SK-N-SH treated with all-trans-retinoic acid at 6 μM for 48 hours (cell line): ENCODE results near the gene SEC14L5.

ENCODE experiments used
- ATAC-seq: fragments of 200-7000 bp; cut with Tn5 transposase; 3 replicates; pipeline ENCODE4 v1.9.1; 2020; ENCODE audit warnings: mild to moderate bottlenecking, moderate library complexity
- ARNTL ChIP-seq: fragments of 450-650 bp; formaldehyde crosslinking; IDR thresholded peaks from 2 replicates; pipeline ENCODE4 v1.5.0; 2020; ENCODE audit warnings: low read depth, mild to moderate bottlenecking, moderate library complexity, borderline replicate concordance
- BACH2 ChIP-seq: fragments of 250-450 bp; sonication (Bioruptor Pico); IDR thresholded peaks from 2 replicates; pipeline ENCODE4 v1.9.0; 2021; ENCODE audit warnings: mild to moderate bottlenecking, borderline replicate concordance
- CREB5 ChIP-seq: fragments of 250-450 bp; sonication (Bioruptor Pico); IDR thresholded peaks from 2 replicates; pipeline ENCODE4 v1.5.1; 2020; ENCODE audit warnings: low read depth, mild to moderate bottlenecking, moderate library complexity
- CSDC2 ChIP-seq: fragments of 250-450 bp; sonication (Bioruptor Pico); IDR thresholded peaks from 2 replicates; pipeline ENCODE4 v1.5.0; 2020; ENCODE audit warnings: mild to moderate bottlenecking, moderate library complexity
- CSRNP3 ChIP-seq: fragments of 250-450 bp; sonication (Bioruptor Pico); IDR thresholded peaks from 2 replicates; pipeline ENCODE4 v1.5.1; 2021; ENCODE audit warnings: mild to moderate bottlenecking, moderate library complexity
- ESRRG ChIP-seq: fragments of 250-450 bp; sonication (Bioruptor Pico); IDR thresholded peaks from 2 replicates; pipeline ENCODE4 v1.6.1; 2021; ENCODE audit warnings: mild to moderate bottlenecking
- GLIS3 ChIP-seq: fragments of 250-450 bp; sonication (Bioruptor Pico); IDR thresholded peaks from 2 replicates; pipeline ENCODE4 v1.5.0; 2020; ENCODE audit warnings: mild to moderate bottlenecking, moderate library complexity
- ISL1 ChIP-seq: fragments of 250-450 bp; sonication (Bioruptor Pico); IDR thresholded peaks from 2 replicates; pipeline ENCODE4 v2.1.2; 2022; ENCODE audit warnings: mild to moderate bottlenecking, moderate library complexity
- PATZ1 ChIP-seq: fragments of 250-450 bp; sonication (Bioruptor Pico); IDR thresholded peaks from 2 replicates; pipeline ENCODE4 v1.8.0; 2020; ENCODE audit warnings: mild to moderate bottlenecking, moderate library complexity, borderline replicate concordance
- PPARA ChIP-seq: fragments of 250-450 bp; sonication (Bioruptor Pico); IDR thresholded peaks from 2 replicates; pipeline ENCODE4 v1.5.0; 2020; ENCODE audit warnings: mild to moderate bottlenecking, borderline replicate concordance
- RARB ChIP-seq: fragments of 250-450 bp; sonication (Bioruptor Pico); IDR thresholded peaks from 2 replicates; pipeline ENCODE4 v1.8.0; 2021; ENCODE audit warnings: mild to moderate bottlenecking, moderate library complexity
- SNAI2 ChIP-seq: fragments of 250-450 bp; sonication (Bioruptor Pico); IDR thresholded peaks from 2 replicates; pipeline ENCODE4 v1.5.0; 2020; ENCODE audit warnings: mild to moderate bottlenecking, moderate library complexity
- TCF4 ChIP-seq: fragments of 250-450 bp; sonication (Bioruptor Pico); IDR thresholded peaks from 2 replicates; pipeline ENCODE4 v1.8.0; 2021; ENCODE audit warnings: mild to moderate bottlenecking, moderate library complexity, borderline replicate concordance
- TOX ChIP-seq: fragments of 250-450 bp; sonication (Bioruptor Pico); IDR thresholded peaks from 2 replicates; pipeline ENCODE4 v1.8.0; 2021; ENCODE audit warnings: mild to moderate bottlenecking, moderate library complexity, borderline replicate concordance
- ZC3H10 ChIP-seq: fragments of 250-450 bp; sonication (Bioruptor Pico); IDR thresholded peaks from 2 replicates; pipeline ENCODE4 v1.5.1; 2021; ENCODE audit warnings: mild to moderate bottlenecking, moderate library complexity
- ZFP3 ChIP-seq: fragments of 250-450 bp; sonication (Bioruptor Pico); IDR thresholded peaks from 2 replicates; pipeline ENCODE4 v1.5.0; 2020; ENCODE audit warnings: mild to moderate bottlenecking, moderate library complexity
- ZNF565 ChIP-seq: fragments of 450-650 bp; formaldehyde crosslinking; conservative IDR thresholded peaks from 2 replicates; pipeline ENCODE4 v1.5.0; 2020; ENCODE audit warnings: low read depth, mild to moderate bottlenecking, moderate library complexity
- ZNF70 ChIP-seq: fragments of 450-650 bp; formaldehyde crosslinking; IDR thresholded peaks from 2 replicates; pipeline ENCODE4 v1.5.0; 2020; ENCODE audit warnings: mild to moderate bottlenecking, moderate library complexity
- ZNF8 ChIP-seq: fragments of 450-650 bp; formaldehyde crosslinking; IDR thresholded peaks from 2 replicates; pipeline ENCODE4 v1.5.0; 2020; ENCODE audit warnings: mild to moderate bottlenecking, moderate library complexity
- TF ChIP-seq, protein P1 (sequence below): fragments of 250-450 bp; sonication (Bioruptor Pico); IDR thresholded peaks from 2 replicates; pipeline ENCODE4 v1.8.0; 2021; ENCODE audit warnings: low read depth, mild to moderate bottlenecking, moderate library complexity, borderline replicate concordance
- TF ChIP-seq, protein P2 (sequence below): fragments of 250-450 bp; sonication (Bioruptor Pico); IDR thresholded peaks from 2 replicates; pipeline ENCODE4 v1.5.0; 2020; ENCODE audit warnings: mild to moderate bottlenecking, moderate library complexity

SEC14L5 gene

GRCh38 chr16:5060073-5060641 is 102.0 kb downstream of the SEC14L5 start:
- ATAC-seq: no peak
- no peak for TF ChIP-seq BACH2 (CRISPR knock-in tag)
- no peak for TF ChIP-seq CSRNP3 (CRISPR knock-in tag)
- TF ChIP-seq CREB5 (CRISPR knock-in tag): no peak
- no peak for TF ChIP-seq ZC3H10 (CRISPR knock-in tag)

GRCh38 chr16:5062051-5062450 is 103.9 kb downstream of the SEC14L5 start:
- TF ChIP-seq CSRNP3 (CRISPR knock-in tag) (no peak), GLIS3 (CRISPR knock-in tag) (no peak), BACH2 (CRISPR knock-in tag) (no peak), ZNF8 (CRISPR knock-in tag) (no peak), TCF4 (CRISPR knock-in tag) (no peak), ESRRG (CRISPR knock-in tag) (no peak), ZNF565 (CRISPR knock-in tag) (no peak)
- TF ChIP-seq, protein P1, sequence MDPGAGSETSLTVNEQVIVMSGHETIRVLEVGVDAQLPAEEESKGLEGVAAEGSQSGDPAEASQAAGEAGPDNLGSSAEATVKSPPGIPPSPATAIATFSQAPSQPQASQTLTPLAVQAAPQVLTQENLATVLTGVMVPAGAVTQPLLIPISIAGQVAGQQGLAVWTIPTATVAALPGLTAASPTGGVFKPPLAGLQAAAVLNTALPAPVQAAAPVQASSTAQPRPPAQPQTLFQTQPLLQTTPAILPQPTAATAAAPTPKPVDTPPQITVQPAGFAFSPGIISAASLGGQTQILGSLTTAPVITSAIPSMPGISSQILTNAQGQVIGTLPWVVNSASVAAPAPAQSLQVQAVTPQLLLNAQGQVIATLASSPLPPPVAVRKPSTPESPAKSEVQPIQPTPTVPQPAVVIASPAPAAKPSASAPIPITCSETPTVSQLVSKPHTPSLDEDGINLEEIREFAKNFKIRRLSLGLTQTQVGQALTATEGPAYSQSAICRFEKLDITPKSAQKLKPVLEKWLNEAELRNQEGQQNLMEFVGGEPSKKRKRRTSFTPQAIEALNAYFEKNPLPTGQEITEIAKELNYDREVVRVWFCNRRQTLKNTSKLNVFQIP: no peak
- no peak for ATAC-seq

- TF ChIP-seq ZC3H10 (CRISPR knock-in tag): no peak
- TF ChIP-seq PATZ1: no peak
- TF ChIP-seq ZNF8 (CRISPR knock-in tag): no peak
- no peak for TF ChIP-seq ZFP3 (CRISPR knock-in tag)
- TF ChIP-seq ZNF70 (CRISPR knock-in tag): no peak
- no peak for TF ChIP-seq RARB
- no peak for TF ChIP-seq TCF4 (CRISPR knock-in tag)
- TF ChIP-seq TOX (CRISPR knock-in tag): no peak
- TF ChIP-seq PPARA (CRISPR knock-in tag): no peak
- no peak for TF ChIP-seq CREB5 (CRISPR knock-in tag)
- no peak for TF ChIP-seq ESRRG (CRISPR knock-in tag)
- TF ChIP-seq ARNTL (CRISPR knock-in tag): no peak
- TF ChIP-seq CSRNP3 (CRISPR knock-in tag): no peak
- TF ChIP-seq GLIS3 (CRISPR knock-in tag): no peak
- TF ChIP-seq CSDC2: no peak
- no peak for TF ChIP-seq BACH2 (CRISPR knock-in tag)
- TF ChIP-seq, protein P2, sequence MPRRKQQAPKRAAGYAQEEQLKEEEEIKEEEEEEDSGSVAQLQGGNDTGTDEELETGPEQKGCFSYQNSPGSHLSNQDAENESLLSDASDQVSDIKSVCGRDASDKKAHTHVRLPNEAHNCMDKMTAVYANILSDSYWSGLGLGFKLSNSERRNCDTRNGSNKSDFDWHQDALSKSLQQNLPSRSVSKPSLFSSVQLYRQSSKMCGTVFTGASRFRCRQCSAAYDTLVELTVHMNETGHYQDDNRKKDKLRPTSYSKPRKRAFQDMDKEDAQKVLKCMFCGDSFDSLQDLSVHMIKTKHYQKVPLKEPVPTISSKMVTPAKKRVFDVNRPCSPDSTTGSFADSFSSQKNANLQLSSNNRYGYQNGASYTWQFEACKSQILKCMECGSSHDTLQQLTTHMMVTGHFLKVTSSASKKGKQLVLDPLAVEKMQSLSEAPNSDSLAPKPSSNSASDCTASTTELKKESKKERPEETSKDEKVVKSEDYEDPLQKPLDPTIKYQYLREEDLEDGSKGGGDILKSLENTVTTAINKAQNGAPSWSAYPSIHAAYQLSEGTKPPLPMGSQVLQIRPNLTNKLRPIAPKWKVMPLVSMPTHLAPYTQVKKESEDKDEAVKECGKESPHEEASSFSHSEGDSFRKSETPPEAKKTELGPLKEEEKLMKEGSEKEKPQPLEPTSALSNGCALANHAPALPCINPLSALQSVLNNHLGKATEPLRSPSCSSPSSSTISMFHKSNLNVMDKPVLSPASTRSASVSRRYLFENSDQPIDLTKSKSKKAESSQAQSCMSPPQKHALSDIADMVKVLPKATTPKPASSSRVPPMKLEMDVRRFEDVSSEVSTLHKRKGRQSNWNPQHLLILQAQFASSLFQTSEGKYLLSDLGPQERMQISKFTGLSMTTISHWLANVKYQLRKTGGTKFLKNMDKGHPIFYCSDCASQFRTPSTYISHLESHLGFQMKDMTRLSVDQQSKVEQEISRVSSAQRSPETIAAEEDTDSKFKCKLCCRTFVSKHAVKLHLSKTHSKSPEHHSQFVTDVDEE: no peak
- TF ChIP-seq ISL1 (CRISPR knock-in tag): no peak
- no peak for TF ChIP-seq ZNF565 (CRISPR knock-in tag)
- TF ChIP-seq SNAI2 (CRISPR knock-in tag): no peak
- peak; percentile 53; the same call in 2 of the 3 replicates for ATAC-seq
Measured at GRCh38 chr16:5062790-5063765, 104.9 kb downstream of the SEC14L5 start.
